Measurements from ENCODE around the gene GGNBP2. TPM values are rescaled to one million over a fixed set of nuclear protein-coding genes. Genes with fewer than 3 reads are reported as not detected.
A peak's percentile ranks its signal among the peaks of the same experiment; 100 is the strongest.

Gene GGNBP2
- total RNA-seq, 1 donor from 2014 or later: 30.1 TPM

GRCh38 chr17:36512641-36513040 lies 32.1 kb upstream of the GGNBP2 start:
- ATAC-seq (no peak), DNase-seq (ENCODE audit: low spot score) (no peak)

DNA sequence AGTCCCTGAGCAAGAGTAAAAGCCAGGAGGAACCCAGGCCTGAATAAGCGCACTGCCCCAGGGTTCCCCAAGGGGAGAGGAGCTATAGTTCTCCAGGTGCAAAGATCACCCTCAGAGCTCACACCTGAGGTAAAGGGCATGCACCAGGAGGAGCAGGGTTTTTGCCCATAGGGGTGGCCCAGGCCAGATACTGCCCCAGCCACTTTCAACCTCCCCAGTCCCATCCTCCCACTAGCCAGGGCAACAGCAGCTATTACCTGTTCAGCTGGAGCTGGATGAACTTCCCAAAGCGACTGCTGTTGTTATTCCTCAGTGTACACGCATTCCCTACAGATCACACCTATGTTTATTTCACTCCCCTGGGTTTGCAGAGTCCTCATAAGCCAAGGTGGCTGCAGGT lies 29.9 kb upstream of the GGNBP2 start:
- ATAC-seq: no peak
- no peak for DNase-seq (ENCODE audit: low spot score)

DNA sequence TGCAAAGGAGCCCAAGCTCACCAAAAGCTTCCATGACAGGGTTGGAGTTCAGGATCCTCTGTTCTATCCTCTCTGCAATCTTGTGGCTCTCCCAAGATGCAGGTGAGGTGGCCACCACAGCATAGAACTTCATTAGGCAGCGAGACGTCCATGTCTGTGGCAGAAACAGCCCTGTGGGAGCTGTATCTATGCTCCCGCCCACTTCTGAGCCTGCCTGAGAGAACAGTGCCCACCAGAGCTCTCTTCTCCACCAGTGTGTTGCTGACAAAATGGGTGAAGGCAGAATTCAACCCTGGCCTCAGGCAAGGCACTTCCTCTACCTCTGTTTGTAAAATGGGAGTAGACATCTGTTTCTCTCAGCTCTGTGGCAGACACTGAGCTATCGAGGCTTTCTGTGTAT lies 28.9 kb upstream of the GGNBP2 start:
- DNase-seq (ENCODE audit: low spot score): no peak
- no peak for ATAC-seq

DNA sequence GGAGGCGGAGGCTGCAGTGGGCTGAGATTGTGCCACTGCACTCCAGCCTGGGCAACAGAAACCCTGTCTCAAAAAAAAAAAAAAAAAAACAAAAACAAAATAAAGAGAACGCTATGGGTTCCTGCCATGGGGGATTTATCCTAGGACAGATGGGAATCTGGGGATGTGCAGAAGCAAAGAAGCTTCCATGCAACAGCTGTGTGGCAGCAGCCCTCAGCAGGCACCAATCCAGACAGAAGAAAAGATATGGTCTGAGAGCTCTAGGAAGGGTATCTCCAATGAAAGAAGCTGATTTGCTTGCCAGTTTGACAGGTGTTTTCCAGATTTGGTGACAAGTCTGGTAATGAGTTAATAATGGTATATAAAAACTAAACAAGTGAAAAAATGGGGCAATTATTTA lies 21.6 kb upstream of the GGNBP2 start:
- ATAC-seq (no peak), DNase-seq (ENCODE audit: low spot score) (peak; percentile 18)

DNA sequence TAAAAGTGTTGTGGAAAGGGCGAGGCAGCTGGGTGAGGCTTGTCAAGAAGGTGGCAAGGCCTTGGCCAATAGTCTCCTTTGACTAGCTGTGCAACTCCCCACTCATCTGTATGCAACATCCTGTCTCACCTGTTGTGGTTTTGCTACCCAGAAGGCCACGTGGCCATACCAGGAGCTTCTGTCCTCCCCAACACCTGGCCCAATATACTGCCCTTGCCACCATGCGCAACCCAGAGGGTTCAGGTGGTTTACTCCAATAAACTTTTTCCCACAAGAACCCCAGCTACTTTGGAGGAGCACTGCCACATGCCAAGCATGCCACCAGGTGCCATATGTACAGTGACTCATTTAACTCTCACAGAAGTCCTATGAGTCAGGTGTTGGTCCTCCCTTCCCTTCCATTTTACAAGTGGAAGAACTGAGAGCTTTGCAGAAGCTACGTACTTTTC lies 20.3 kb upstream of the GGNBP2 start:
- ATAC-seq (no peak), DNase-seq (ENCODE audit: low spot score) (peak; percentile 14)

DNA sequence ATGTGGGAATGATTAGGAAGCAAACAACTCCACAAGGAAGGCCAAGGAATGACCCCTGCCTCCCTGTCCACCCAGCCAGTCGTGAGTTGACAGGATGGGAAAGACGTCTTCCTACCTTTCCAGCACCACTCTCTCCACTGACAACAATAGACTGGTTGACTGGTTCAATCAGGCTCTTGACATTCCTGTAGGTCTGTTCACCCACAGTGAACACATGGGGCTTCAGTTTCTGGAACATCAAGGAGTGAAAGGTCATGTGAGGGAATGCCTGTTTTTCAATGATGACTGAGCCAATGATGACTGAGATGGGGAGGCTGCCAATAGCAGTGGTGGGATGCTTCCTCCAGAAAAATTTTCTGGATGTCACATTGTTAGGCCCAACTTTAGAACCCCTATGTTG lies 19.6 kb upstream of the GGNBP2 start:
- DNase-seq (ENCODE audit: low spot score): peak; percentile 15

GRCh38 chr17:36525888-36526287 lies 18.8 kb upstream of the GGNBP2 start:
- ATAC-seq: no peak

More for the DNA sequence above, 19.6 kb upstream of the GGNBP2 start:
- no peak for ATAC-seq

DNA sequence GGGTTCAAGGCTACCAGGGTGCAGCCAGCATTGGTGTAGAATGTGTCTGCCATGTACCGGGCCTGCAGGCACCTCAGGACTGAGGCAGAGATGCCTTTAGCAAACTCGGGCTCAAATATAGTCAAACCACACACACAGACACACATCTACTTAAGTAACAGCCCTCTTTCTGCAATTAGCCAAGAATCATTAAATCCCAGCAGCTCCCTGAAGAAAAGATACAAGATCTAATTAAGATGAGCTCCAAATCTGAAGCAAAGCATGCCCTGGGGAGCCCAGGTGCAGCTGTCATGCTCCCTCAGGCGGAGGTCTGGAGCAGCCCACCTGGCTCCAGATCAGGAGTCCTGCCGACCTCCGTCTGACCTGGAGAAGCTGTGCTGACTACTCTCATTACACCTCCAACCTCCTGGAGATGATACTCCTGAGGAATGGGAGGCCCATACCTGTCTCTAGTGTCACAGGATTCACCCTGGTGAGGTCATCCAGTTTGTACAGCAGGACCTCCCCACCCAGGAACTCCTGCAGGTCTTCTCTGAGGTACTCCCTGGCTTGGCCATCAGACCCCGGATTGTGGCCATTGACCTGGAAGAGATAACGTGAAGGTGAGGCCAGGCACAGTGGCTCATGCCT lies 17.0 kb upstream of the GGNBP2 start:
- peak; percentile 19 for DNase-seq (ENCODE audit: low spot score)

More at GRCh38 chr17:36525888-36526287, 18.8 kb upstream of the GGNBP2 start:
- DNase-seq (ENCODE audit: low spot score): peak; percentile 14

GRCh38 chr17:36529121-36529520 lies 15.6 kb upstream of the GGNBP2 start:
- DNase-seq (ENCODE audit: low spot score) (no peak), ATAC-seq (no peak)

More for the DNA sequence above, 17.0 kb upstream of the GGNBP2 start:
- no peak for ATAC-seq

GRCh38 chr17:36532435-36532975 lies 12.2 kb upstream of the GGNBP2 start:
- no peak for ATAC-seq

GRCh38 chr17:36533935-36534839 lies 10.5 kb upstream of the GGNBP2 start:
- DNase-seq (ENCODE audit: low spot score): peak; percentile 74
- ATAC-seq: peak; percentile 55

More at GRCh38 chr17:36532435-36532975, 12.2 kb upstream of the GGNBP2 start:
- DNase-seq (ENCODE audit: low spot score): peak; percentile 38

- peak; percentile 91 for ATAC-seq
- peak; percentile 92 for DNase-seq (ENCODE audit: low spot score)
Measured at GRCh38 chr17:36534840-36535668, 9.7 kb upstream of the GGNBP2 start, which contains the start of the genes MYO19 and PIGW. TSS of gene MYO19 (minus strand) at chr17:36534868. CDS start at chr17:36532538, 2,330 bp downstream. TSS of gene PIGW (plus strand) at chr17:36534987. CDS start at chr17:36537102, 2,115 bp downstream.

DNA sequence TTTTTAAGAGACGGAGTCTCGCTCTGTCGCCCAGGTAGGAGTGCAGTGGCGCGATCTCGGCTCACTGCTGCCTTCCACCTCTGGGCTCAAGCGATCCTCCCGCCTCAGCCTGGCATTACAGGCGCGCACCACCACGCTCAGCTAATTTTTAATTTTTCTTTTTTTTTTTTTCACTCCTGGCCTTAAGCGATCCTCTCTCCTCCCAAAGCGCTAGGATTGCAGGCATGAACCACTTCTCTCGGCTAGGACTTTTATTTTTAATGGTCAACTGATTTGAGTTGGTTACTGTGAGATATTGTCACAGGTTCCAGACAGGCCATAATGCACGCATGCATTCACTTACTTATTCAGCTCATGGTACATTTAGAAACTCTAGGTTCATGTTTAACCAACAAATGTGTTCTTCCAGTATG lies 9.0 kb upstream of the GGNBP2 start:
- no peak for ATAC-seq
- no peak for DNase-seq (ENCODE audit: low spot score)

DNA sequence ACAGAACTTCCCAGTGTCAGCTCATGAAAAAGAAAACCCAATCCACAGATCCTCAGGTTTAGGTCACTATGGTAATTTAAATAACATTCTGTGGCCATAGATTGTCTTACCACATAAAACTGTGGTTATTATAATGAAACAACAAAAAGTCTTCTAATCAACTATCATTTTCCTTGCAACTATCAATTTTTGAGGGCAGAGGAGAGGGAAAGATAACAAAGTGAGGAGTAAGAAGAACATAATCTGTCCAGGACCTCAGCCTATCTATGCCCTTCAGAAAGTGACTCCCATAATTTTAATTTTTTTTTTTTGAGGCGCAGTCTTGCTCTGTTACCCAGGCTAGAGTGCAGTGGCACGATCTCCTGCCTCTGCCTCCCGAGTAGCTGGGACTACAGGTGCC lies 4.0 kb upstream of the GGNBP2 start:
- DNase-seq (ENCODE audit: low spot score) (no peak), ATAC-seq (no peak)

DNA sequence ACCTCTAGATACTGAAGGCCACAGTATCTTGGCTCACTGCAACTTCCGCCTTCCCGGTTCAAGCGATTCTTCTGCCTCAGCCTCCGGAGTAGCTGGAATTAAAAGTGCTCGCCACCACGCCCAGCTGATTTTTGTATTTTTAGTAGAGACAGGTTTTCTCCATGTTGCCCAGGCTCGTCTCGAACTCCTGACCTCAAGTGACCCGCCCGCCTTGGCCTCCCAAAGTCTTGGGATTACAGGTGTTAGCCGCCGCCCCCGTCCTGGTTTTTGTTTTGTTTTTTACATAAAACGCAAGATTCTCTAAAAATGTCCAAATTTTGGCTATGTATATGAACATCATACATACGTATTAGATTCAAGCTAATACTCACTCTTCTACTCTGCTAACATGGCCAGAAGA lies 2.0 kb upstream of the GGNBP2 start:
- DNase-seq (ENCODE audit: low spot score) (no peak), ATAC-seq (no peak)

GRCh38 chr17:36544044-36544306 lies 744 bp upstream of the GGNBP2 start:
- peak; percentile 3 for ATAC-seq
- no peak for DNase-seq (ENCODE audit: low spot score)

DNA sequence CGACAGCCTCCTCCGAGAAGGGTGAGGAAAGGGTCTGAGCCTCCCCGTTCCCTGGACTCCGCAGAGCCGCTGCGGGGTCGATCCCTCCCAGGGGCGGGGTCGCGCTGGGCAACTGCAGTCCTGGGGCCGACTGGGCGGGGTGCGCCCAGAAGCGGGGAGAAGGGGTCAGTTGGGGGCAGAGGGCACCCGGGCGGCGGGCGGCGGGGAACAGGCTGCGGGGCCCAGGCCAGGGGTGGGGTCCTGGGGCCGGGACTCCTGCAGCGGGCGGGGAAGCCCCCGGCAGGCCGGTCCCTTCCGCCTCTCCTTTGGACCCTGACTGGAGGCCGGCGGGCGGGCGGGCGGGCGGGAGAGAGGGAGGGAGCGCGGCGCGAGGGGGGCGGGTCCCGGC lies 352 bp downstream of the GGNBP2 start:
- DNase-seq (ENCODE audit: low spot score) (peak; percentile 96), ATAC-seq (peak; percentile 67)

- peak; percentile 83 for DNase-seq (ENCODE audit: low spot score)
- ATAC-seq: peak; percentile 81
Measured at GRCh38 chr17:36545465-36546417, 1.0 kb downstream of the GGNBP2 start.

DNA sequence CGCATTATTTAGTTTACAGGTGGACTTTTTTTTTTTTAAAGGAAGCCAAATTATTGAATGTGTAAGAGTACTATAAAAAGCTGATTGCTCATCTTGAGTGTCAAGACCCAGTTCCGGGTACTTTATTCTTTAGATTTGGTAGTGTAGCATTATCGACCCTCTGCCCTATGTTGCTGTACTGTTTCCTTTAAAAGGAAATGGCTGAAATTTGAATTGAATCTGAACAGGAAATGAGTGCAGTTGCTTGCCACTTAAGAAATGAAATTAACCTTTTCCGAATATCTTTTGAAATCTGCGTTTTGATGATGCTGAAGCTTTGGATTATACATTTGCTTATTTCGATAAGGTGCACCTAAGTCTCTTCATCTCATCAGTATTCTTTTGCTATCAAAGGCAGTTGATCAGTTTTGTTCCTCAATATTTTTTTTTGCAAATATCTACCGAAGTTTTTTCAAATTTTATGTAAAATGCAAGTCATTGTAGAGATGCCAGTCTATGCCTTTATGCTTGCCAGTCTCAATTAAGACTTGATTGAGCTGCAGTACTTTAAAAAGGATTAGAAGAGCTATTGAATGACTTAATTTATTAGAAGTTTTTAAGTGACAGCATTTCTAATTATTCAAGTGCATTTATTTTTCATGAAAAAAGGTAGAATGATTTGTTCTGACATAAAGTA lies 1.8 kb downstream of the GGNBP2 start:
- ATAC-seq (no peak), DNase-seq (ENCODE audit: low spot score) (no peak)

Measured in left lobe of liver (tissue), 2 donors.